Activated T-helper 9 cell treated with anti-CD3 and anti-CD28 coated beads, Interleukin-2, amount 50 U/mL, for 16 hours (primary cell): ENCODE measurements around the gene MYOCD.

Experiments
- DNase-seq: peaks from one replicate; pipeline ENCODE4 v3.0.0-alpha.2; 2020; ENCODE audit warnings: low read depth

The MYOCD gene

DNA sequence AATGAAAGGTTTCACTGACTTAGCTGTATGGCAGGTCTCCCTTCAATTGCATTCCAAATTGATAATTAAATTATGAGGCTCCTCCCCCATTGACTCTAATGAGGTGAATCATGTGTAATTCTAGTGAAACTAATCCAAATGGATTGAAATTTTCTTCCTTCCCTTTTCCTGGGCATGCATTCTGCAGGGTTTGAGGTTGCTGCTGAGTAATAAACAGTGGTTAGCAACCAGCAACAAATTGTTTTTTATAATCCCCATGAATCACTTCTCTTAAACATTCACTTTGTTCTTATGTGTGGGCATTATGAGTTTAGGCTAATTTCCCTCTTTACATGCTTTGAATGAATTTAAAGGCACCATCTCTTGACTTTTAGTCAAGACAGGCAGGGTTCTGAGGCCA, 43.4 kb downstream of the MYOCD start:
- no peak for DNase-seq

- no peak for DNase-seq
These were observed 46.7 kb downstream of the MYOCD start for GRCh38 chr17:12712415-12712814.

GRCh38 chr17:12712941-12713340, 47.3 kb downstream of the MYOCD start:
- DNase-seq = no peak

- DNase-seq = no peak
These were observed 54.3 kb downstream of the MYOCD start for GRCh38 chr17:12719948-12720347.

DNA sequence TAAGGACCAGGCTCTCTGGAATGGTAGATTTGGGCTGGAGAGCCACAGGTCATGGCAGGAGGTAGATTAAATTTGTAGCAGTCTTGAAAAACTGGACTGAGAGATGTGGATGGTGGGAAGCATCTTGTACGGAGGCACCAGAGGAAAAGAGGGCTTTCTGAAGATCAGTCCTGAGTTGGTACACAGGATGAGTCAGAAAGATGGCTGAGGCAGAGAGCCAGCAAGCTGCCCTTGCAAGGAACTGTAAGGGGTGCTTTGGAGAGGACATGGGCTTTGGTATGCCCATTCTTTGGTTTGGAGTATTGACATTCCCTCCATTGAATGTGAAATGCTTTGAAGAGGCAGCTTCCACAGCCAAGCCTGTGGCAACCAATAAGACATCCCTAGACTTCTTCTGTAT, 55.9 kb downstream of the MYOCD start:
- DNase-seq = no peak

- no peak for DNase-seq
These were observed 56.6 kb downstream of the MYOCD start for GRCh38 chr17:12722282-12722681.

GRCh38 chr17:12726131-12726530, 60.4 kb downstream of the MYOCD start:
- no peak for DNase-seq

DNA sequence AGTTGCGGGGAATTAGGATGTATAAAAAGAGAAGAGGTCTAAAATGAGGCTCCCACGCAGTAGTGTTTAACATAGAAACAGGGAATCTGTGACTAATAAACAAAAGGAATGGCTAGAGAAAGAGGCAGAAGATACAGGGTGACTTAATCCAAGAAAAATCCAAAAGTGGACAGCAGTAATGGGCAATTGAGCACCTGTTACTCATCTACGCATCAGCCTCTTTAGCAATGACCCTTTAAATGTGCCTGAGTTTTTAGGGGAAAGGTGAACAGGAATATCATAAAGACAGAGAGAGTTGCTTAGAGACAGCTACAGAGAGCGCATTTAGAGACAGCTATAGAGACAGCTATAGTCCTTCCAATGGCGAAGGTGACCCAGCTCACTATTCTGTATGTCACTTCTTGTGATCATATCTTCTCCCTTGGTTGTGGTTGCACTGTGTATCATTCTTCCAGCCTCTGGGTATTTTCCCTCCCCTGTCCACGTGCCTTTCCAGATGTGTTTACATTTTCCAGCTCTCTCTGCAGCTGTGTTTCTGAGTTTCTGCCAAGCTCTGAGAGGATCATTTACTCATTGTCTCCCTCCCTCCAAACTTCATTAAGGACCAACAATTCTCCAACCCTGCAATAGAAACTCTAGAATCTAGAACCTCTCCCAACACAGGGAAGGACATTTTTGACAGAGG, 61.5 kb downstream of the MYOCD start:
- DNase-seq = no peak

- DNase-seq = no peak
These were observed 62.2 kb downstream of the MYOCD start for GRCh38 chr17:12727881-12728280.

DNA sequence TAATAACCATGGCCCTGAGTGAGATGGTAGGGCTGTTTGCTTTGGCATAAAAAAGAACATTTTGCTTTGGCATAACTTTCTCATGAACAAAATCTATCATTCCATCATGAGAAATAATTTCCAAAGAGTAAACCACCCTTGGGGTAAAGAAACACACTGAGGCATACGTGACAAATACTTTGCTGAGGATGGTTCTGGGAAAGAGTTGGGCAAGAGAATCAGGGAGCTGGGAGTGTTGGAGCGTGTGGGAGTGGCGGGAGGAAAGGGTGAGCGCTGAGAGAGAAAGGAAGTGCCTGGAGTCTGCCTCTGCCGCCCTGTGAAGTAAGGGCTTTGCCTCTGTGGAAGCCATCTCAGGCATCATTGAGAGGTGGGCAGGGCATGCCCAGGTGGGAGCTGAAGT, 63.4 kb downstream of the MYOCD start:
- DNase-seq = no peak

GRCh38 chr17:12730421-12730820, 64.7 kb downstream of the MYOCD start:
- DNase-seq = no peak

- no peak for DNase-seq
These were observed 65.3 kb downstream of the MYOCD start for GRCh38 chr17:12730931-12731521.

DNA sequence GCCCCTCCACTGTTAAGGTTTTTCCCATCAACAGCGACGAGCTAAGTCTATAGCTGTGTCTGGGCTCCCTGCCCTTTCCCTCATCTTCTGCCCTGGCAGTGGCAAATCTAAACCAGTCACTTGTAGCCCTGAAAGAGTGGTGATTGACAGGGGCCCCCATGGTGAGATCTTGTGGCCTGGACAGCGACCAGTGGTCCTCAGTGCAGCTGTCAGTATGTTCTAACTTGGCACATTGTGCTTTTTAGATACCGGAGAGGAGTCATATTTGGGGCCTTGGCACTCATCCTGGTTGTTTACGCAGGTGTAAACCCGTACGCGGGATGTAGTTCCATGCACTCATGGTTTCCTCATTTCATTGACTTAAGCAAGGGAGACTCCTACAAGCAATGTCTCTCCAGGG, 66.1 kb downstream of the MYOCD start:
- DNase-seq = no peak

DNA sequence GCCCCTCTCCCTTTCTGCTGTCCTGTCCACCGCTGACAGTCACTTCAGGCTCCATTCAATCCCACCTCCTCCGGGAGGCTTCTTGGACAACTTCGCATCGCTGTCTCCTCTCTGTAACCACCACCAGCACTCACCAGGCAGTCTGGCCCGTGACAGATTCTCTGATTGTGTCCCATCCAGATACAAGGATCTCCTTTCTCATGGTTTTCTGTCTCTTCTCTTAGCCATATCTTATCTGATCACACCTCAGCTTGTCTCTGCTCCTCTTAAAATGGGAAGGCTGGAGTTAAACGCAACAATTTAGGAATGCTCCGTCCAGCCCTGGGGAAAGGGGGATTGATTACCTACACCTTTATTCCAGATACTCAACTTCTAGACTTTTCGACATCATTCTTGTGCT, 66.7 kb downstream of the MYOCD start:
- DNase-seq = no peak

GRCh38 chr17:12734926-12735325, 69.2 kb downstream of the MYOCD start:
- no peak for DNase-seq

DNA sequence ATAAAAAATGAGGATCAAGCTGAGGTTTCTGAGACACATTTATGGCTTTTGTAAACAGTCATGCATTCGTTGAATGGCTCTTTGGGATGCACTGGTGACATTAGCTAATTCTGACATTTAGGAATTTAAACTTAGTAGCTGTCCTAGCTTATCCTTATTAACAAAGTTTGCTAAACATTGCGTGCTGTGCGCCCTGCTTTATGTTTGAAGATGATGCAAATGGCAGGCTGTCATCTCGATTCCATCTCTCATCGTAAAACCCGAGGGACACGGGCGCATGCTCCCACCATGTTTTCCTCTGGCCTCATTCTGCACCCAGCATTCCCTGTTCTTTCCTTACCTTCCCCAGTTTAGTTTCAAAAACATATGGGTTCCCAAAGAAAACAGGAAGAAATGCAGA, 69.8 kb downstream of the MYOCD start:
- no peak for DNase-seq

DNA sequence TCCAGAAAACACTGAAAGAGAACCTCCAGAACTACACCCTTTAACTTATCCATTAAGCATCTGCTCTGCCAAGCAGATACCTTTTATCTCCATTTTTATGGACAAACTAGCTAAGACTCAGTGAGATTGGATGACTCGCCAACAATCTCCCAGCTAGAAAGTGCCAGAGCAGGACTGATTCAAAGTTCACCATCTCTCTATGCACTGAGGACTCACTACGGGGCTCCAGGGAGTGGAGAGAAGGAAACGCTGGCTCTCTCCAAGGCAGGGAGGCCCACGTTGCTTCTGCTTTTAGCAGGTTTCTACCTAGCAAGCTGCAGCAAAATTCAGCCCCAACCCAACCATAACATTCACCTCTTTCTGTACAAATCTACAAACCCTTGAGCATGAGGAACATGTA, 70.8 kb downstream of the MYOCD start:
- DNase-seq = no peak

GRCh38 chr17:12737740-12738469, 72.2 kb downstream of the MYOCD start:
- no peak for DNase-seq

- DNase-seq = no peak
These were observed 72.9 kb downstream of the MYOCD start for GRCh38 chr17:12738624-12739023.

GRCh38 chr17:12739500-12739899, 73.8 kb downstream of the MYOCD start:
- DNase-seq = no peak

GRCh38 chr17:12743046-12743445, 77.4 kb downstream of the MYOCD start:
- no peak for DNase-seq

DNA sequence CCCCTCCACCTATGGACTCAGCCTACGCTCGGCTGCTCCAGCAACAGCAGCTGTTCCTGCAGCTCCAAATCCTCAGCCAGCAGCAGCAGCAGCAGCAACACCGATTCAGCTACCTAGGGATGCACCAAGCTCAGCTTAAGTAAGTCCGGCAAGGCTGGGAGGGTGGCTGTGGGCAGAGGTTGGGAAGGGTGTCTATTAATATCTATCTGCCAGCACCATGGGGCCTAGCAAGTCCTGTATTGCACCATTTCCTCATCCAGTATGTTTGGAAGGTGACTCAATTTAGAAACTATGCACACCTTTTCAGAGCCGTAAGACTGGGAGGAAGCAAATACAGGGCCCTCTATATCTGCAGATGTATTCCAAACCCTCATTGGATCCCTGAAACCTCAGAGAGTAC, 78.6 kb downstream of the MYOCD start:
- DNase-seq = no peak

- DNase-seq = no peak
These were observed 79.1 kb downstream of the MYOCD start for GRCh38 chr17:12744786-12745185.

GRCh38 chr17:12745486-12745885, 79.8 kb downstream of the MYOCD start:
- no peak for DNase-seq
